Thyroid gland (tissue), 4 donors: ENCODE data around the gene COL21A1.

ENCODE experiments used
- POLR2A ChIP-seq, 2 donors: fragments of 450-650 bp; IDR thresholded peaks; one replicate each; pipeline ENCODE4 v1.6.1; 2017; ENCODE audit warnings: antibody characterized with exemption in 2 of 2, mild to moderate bottlenecking in 2 of 2, moderate library complexity in 1 of 2
- TF ChIP-seq, protein P1 (sequence below), 6 experiments: fragments of 200-600 bp in 3 of 6; fragments of 450-650 bp in 3 of 6; sonication (generic) in 3 of 6; IDR thresholded peaks; one replicate each; pipeline ENCODE4 v1.5.1; 2016 to 2019; ENCODE audit warnings: antibody characterized with exemption in 6 of 6, mild to moderate bottlenecking in 2 of 6, inconsistent platforms in 1 of 6, moderate library complexity in 1 of 6

DNA sequence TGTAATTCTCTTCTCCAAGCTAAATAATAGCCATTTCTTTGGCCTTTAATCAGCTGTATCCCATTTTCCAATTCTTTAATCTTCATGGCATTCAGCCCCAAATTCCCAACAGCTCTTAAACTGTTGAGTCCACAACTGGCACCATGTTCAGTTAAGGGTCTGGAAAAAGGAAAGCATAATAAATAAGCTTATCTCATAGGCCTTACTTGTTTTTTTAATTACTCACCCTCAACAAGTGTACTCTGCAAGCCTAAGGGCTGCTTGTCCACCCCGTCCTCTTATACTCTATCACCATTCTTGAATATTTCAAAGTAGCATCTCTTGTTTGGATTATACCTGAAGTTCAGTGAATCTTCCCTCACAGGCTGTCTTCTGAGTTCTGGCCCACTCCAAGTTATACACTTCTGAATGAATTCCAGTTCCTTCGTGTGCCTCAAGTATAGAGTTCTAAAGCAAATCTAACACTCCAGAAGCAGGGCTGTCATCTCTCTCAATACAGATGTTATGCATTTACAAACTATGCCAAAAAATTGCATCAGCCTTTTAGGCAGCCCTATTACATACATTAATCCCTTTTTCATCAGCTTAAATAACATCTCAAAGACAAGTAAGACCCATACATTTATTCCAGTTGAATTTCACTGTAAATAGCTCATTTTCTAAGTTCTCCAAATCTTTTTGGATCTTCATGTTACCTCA lies 98.7 kb downstream of the COL21A1 start:
- TF ChIP-seq, protein P1, sequence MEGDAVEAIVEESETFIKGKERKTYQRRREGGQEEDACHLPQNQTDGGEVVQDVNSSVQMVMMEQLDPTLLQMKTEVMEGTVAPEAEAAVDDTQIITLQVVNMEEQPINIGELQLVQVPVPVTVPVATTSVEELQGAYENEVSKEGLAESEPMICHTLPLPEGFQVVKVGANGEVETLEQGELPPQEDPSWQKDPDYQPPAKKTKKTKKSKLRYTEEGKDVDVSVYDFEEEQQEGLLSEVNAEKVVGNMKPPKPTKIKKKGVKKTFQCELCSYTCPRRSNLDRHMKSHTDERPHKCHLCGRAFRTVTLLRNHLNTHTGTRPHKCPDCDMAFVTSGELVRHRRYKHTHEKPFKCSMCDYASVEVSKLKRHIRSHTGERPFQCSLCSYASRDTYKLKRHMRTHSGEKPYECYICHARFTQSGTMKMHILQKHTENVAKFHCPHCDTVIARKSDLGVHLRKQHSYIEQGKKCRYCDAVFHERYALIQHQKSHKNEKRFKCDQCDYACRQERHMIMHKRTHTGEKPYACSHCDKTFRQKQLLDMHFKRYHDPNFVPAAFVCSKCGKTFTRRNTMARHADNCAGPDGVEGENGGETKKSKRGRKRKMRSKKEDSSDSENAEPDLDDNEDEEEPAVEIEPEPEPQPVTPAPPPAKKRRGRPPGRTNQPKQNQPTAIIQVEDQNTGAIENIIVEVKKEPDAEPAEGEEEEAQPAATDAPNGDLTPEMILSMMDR (IDR thresholded peaks at IDR 0.05) = no peak
- TF ChIP-seq POLR2A (IDR thresholded peaks at IDR 0.05) = no peak
